ENCODE measurements around the gene SH3D19. TPM values are rescaled to one million over a fixed set of nuclear protein-coding genes. Genes with fewer than 3 reads are reported as not detected.
"Not testable (repeated sequence)": the region's sequence is repeated elsewhere in the genome, so short reads cannot be mapped to it uniquely, and the experiment has no call there.

SH3D19 gene
- total RNA-seq, 4 donors from 2014 or later = 159 to 290 (median 244) TPM

DNA sequence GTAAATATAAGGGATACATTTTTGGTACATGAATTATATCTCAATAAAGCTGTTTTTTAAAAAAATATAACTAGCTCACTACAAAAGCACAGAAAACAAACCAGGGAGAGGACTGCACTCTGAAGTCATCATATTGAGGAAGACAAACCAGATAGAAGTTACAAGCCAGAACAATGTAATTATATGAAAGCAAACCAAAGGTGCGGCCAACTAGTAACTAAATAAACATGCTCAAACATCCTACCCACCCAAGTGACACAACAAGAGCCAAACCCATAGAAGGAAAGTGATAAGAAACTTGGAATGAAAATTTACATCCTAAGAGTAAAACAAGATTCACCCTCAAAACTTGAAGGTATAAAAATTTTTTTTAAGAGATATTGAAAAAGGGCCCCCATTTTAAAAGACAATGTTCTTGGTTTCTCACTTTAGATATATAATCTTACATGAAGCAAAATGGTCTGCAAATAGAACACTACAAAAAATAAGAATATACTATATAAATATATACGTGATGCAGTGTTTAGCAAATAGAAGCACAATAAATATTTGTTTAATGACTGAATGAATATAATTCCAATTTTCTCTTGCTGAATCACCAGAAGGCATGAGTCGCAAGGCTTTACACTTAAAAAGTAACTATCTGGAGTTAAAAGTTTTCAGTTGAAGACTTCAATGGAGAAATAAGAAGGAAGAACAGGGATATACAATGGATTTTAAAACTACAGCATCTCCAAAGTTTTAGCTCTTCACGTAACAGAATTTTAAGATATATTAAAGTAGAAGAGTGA lies 4.0 kb upstream of the SH3D19 start:
- Histone ChIP-seq H3K4me3 (no peak overlapping the region), H3K36me3 (no peaks in the 10 kb centered on the region), H3K27me3 (no peaks in the 10 kb centered on the region), H3K27ac (no peak overlapping the region), H3K9me3 (no peaks in the 10 kb centered on the region), H3K4me1 (no peaks in the 10 kb centered on the region)
- no peak for TF ChIP-seq POLR2A (IDR thresholded peaks at IDR 0.05)
- no peak for DNase-seq (ENCODE audit: low spot score in 2 of 2)
- 92 to 93% methylated on average over 4 of the region's 4 CpGs for WGBS, 2 donors

GRCh38 chr4:151325949-151326246 lies 493 bp upstream of the SH3D19 start:
- no peaks in the 10 kb centered on the region for H3K9me3 ChIP-seq
- no peaks in the 10 kb centered on the region for H3K27me3 ChIP-seq
- peaks cover 0 to 31% (median 9%) of the 10 kb centered on the region in 4 donors for H3K4me1 ChIP-seq
- no peaks in the 10 kb centered on the region for H3K36me3 ChIP-seq
- no peak for DNase-seq (ENCODE audit: low spot score in 2 of 2)
- H3K4me3 ChIP-seq = peak overlapping the region; percentile 63 to 94 (median 79)
- TF ChIP-seq EP300 (IDR thresholded peaks at IDR 0.05) (no peak), POLR2A (IDR thresholded peaks at IDR 0.05) (no peak)
- TF ChIP-seq, protein P1, sequence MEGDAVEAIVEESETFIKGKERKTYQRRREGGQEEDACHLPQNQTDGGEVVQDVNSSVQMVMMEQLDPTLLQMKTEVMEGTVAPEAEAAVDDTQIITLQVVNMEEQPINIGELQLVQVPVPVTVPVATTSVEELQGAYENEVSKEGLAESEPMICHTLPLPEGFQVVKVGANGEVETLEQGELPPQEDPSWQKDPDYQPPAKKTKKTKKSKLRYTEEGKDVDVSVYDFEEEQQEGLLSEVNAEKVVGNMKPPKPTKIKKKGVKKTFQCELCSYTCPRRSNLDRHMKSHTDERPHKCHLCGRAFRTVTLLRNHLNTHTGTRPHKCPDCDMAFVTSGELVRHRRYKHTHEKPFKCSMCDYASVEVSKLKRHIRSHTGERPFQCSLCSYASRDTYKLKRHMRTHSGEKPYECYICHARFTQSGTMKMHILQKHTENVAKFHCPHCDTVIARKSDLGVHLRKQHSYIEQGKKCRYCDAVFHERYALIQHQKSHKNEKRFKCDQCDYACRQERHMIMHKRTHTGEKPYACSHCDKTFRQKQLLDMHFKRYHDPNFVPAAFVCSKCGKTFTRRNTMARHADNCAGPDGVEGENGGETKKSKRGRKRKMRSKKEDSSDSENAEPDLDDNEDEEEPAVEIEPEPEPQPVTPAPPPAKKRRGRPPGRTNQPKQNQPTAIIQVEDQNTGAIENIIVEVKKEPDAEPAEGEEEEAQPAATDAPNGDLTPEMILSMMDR (IDR thresholded peaks at IDR 0.05) = no peak
- 25 to 33% methylated on average over 6 of the region's 6 CpGs for WGBS, 2 donors
- H3K27ac ChIP-seq = peak overlapping the region; percentile 89 to 97 (median 92)

- peak overlapping the region; percentile 63 to 94 (median 79) for H3K4me3 ChIP-seq
- peaks cover 0 to 43% (median 9%) of the 10 kb centered on the region in 4 donors for H3K4me1 ChIP-seq
- DNase-seq (ENCODE audit: low spot score in 2 of 2) = peak in 1 of 2 donors; percentile 17
- no peaks in the 10 kb centered on the region for H3K36me3 ChIP-seq
- no peaks in the 10 kb centered on the region for H3K27me3 ChIP-seq
- TF ChIP-seq EP300 (IDR thresholded peaks at IDR 0.05) (peak in 1 of 2 donors; percentile 31), POLR2A (IDR thresholded peaks at IDR 0.05) (no peak)
- TF ChIP-seq, protein P1 (IDR thresholded peaks at IDR 0.05) = no peak
- no peaks in the 10 kb centered on the region for H3K9me3 ChIP-seq
- H3K27ac ChIP-seq = peak overlapping the region; percentile 89 to 97 (median 92)
- 0 to 2% methylated on average over 10 to 20 of the region's 21 CpGs for WGBS, 2 donors
These were observed 674 bp downstream of the SH3D19 start for GRCh38 chr4:151324752-151325110.

DNA sequence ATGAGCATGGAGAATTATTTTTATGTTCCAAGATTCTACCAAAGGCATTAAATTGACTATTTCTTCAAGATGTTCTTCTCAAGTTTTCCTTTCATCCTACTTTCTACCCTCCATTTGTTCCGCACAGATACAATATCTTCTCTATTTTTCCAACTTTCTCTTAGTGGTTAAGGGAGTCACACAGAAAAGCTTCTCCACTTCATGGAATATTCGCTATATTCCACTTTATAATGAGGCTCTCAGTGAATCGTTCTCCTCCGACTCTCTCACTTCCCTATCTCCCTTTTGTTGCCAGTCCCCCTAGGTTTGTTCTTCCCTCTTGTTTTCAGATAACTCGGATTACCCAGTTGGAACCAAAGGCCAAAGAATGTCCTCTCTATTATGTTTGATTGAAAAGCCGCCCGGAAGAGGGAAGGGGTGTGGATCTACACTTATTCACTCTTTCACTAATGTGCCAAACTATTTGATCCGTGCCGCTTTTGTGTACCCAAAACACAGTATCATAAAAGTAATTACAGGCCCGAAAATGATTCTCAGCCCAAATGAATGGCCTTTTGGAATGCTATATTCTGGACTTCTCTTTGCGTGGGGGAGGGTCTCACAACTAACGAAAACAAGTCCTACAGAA lies 1.2 kb downstream of the SH3D19 start:
- WGBS, 2 donors = 12 to 17% methylated on average over 12 of the region's 12 CpGs
- no peak for TF ChIP-seq POLR2A (IDR thresholded peaks at IDR 0.05)
- peak in 1 of 2 donors; percentile 0 for TF ChIP-seq EP300 (IDR thresholded peaks at IDR 0.05)
- peak overlapping the region; percentile 89 to 97 (median 92) for H3K27ac ChIP-seq
- no peaks in the 10 kb centered on the region for H3K9me3 ChIP-seq
- DNase-seq (ENCODE audit: low spot score in 2 of 2) = peak in 1 of 2 donors; percentile 5
- no peaks in the 10 kb centered on the region for H3K27me3 ChIP-seq
- peak overlapping the region; percentile 63 to 94 (median 79) for H3K4me3 ChIP-seq
- peaks cover 0 to 46% (median 9%) of the 10 kb centered on the region in 4 donors for H3K4me1 ChIP-seq
- H3K36me3 ChIP-seq = no peaks in the 10 kb centered on the region

DNA sequence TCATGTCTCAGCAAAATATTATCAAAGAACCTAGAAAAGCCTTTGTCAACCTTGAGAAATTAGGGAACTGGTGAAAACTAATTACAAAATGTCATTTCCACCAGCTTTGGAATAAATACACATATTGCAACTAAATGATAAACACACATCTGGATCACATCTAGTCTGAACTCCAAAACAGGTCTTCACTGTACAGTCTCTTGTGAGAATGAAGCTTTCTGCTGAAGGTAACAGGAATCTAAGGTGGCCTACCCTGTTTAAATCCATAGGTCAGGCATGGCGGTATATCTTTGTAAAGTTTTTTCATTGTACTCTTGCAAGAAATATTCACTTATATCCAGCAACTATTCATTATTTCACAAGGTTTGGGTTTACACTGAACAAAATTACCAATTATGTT lies 1.7 kb downstream of the SH3D19 start:
- H3K27ac ChIP-seq = peak overlapping the region; percentile 89 to 97 (median 92)
- H3K9me3 ChIP-seq = no peaks in the 10 kb centered on the region
- H3K27me3 ChIP-seq = no peaks in the 10 kb centered on the region
- peak overlapping the region in 3 of 4 donors; percentile 63 to 94 (median 87) for H3K4me3 ChIP-seq
- peaks cover 0 to 46% (median 9%) of the 10 kb centered on the region in 4 donors for H3K4me1 ChIP-seq
- no peaks in the 10 kb centered on the region for H3K36me3 ChIP-seq
- no peak for DNase-seq (ENCODE audit: low spot score in 2 of 2)
- TF ChIP-seq POLR2A (IDR thresholded peaks at IDR 0.05) = no peak
- TF ChIP-seq, protein P1 (IDR thresholded peaks at IDR 0.05) = no peak
- TF ChIP-seq EP300 (IDR thresholded peaks at IDR 0.05) = no peak
- WGBS, 2 donors = 30 to 44% methylated on average over 1 of the region's 1 CpG

DNA sequence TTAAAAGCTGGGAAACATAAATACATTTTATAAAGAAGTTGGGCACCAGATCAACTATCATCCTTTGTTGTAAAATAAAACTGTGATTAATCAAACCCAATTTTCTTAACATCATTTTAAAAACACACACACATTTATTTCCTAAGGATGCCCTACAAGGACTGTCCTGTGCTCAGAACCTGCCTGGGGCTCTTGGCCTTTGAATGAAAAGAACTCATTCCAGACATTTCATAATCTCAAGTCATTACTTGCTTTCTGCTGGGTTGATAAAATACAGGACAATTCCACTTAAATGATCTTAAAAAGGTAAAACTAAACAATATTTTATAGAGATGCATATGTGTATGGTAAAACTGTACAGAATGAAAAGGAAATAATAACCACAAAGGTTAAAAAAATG lies 2.8 kb downstream of the SH3D19 start:
- H3K9me3 ChIP-seq = no peaks in the 10 kb centered on the region
- peak overlapping the region in 1 of 4 donors; percentile 87 for H3K4me3 ChIP-seq
- H3K27me3 ChIP-seq = no peaks in the 10 kb centered on the region
- H3K4me1 ChIP-seq = peaks cover 0 to 49% (median 9%) of the 10 kb centered on the region in 4 donors
- no peak for TF ChIP-seq EP300 (IDR thresholded peaks at IDR 0.05)
- TF ChIP-seq POLR2A (IDR thresholded peaks at IDR 0.05) = no peak
- TF ChIP-seq, protein P1 (IDR thresholded peaks at IDR 0.05) = no peak
- no peaks in the 10 kb centered on the region for H3K36me3 ChIP-seq
- DNase-seq (ENCODE audit: low spot score in 2 of 2) = no peak
- H3K27ac ChIP-seq = peak overlapping the region; percentile 89 to 97 (median 92)

DNA sequence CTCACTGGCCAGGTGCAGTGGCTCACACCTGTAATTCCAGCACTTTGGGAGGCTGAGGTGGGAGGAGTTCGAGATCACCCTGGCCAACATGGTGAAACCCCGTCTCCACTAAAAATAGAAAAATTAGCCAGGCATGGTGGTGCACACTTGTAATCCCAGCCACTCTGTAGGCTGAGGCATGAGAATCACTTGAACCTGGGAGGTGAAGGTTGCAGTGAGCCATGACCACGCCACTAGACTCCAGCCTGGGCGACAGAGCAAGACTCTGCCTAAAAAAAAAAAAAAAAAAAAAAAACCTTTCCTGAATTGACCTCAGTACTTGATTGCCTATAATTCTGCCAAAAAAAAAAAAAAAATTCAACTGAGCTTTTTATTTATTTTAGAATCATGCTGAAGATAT lies 3.2 kb downstream of the SH3D19 start:
- 55 to 57% methylated on average over 4 of the region's 4 CpGs for WGBS, 2 donors
- not testable (repeated sequence) for H3K27me3 ChIP-seq; H3K9me3 ChIP-seq; H3K36me3 ChIP-seq; DNase-seq (ENCODE audit: low spot score in 2 of 2)
- Histone ChIP-seq H3K4me3 (peak overlapping the region in 1 of 4 donors; percentile 87), H3K27ac (peak overlapping the region in 3 of 4 donors; percentile 4 to 97 (median 90)), H3K4me1 (peaks cover 0 to 53% (median 9%) of the 10 kb centered on the region in 4 donors)

Measured in tibial nerve (tissue), 4 donors.